ENCODE data around the gene E2F1. TPM values are rescaled to one million over a fixed set of nuclear protein-coding genes. Genes with fewer than 3 reads are reported as not detected.

E2F1 gene
- total RNA-seq, 2 experiments from 2014 or later = 128 to 148 TPM

GRCh38 chr20:33679758-33680485, 6.3 kb downstream of the E2F1 start:
- Histone ChIP-seq H2AFZ (ENCODE audit: low read length) (no peak overlapping the region), H3K4me1 (ENCODE audit: insufficient read depth, low read length, poor library complexity, severe bottlenecking) (peaks cover 70% of the 10 kb centered on the region), H3K4me3 (ENCODE audit: low read depth, low read length, poor library complexity, severe bottlenecking) (peak overlapping the region; percentile 48), H3K9me2 (ENCODE audit: insufficient read depth, low read length) (no peaks in the 10 kb centered on the region), H3K9me3 (ENCODE audit: low read length) (no peaks in the 10 kb centered on the region), H3K27ac (ENCODE audit: low read depth, low read length, poor library complexity, severe bottlenecking) (peak overlapping the region; percentile 78), H3K4me2 (ENCODE audit: low read length) (peak overlapping the region; percentile 97), H4K20me1 (ENCODE audit: insufficient read depth, low read length) (peaks cover 26% of the 10 kb centered on the region), H3K36me3 (ENCODE audit: insufficient read depth, low read length) (peaks cover 96% of the 10 kb centered on the region), H3K79me2 (ENCODE audit: insufficient read depth, low read depth, low read length) (peaks cover 62% of the 10 kb centered on the region)
- DNase-seq (ENCODE audit: low spot score) = peak; percentile 96
- intact Hi-C loops (cut with micrococcal nuclease; ENCODE audit: unreplicated experiment) = loop anchor here (10.0 kb wide), 1 partner anchor 1935 kb away; the partner anchor contains the start of gene SPAG4
- POLR2A ChIA-PET = interaction anchor here (0.5 to 1.4 kb wide), 7 partner anchors 11 to 434 kb away, joined by 3 to 8 read pairs (median 4); partner anchors contain the start of genes ACTL10, CBFA2T2 and PXMP4
- no peak for TF ChIP-seq EZH2phosphoT487 (IDR thresholded peaks at IDR 0.05; ENCODE audit: borderline replicate concordance, low read depth, low read length)
- no peak for TF ChIP-seq CTCF (conservative IDR thresholded peaks at IDR 0.05; ENCODE audit: low read length)
- CTCF ChIA-PET (ENCODE audit: unreplicated experiment) = interaction anchor here (2.9 kb wide), 1 partner anchor 12 kb away, joined by 16 read pairs; the partner anchor contains the start of gene ACTL10
- no TSS peak for BruUV-seq (replicated peaks)

GRCh38 chr20:33677991-33678702, 8.0 kb downstream of the E2F1 start:
- Histone ChIP-seq H3K4me3 (ENCODE audit: low read depth, low read length, poor library complexity, severe bottlenecking) (no peak overlapping the region), H2AFZ (ENCODE audit: low read length) (no peak overlapping the region), H3K9me3 (ENCODE audit: low read length) (no peaks in the 10 kb centered on the region), H3K4me1 (ENCODE audit: insufficient read depth, low read length, poor library complexity, severe bottlenecking) (peaks cover 69% of the 10 kb centered on the region), H3K9me2 (ENCODE audit: insufficient read depth, low read length) (no peaks in the 10 kb centered on the region), H4K20me1 (ENCODE audit: insufficient read depth, low read length) (peaks cover 14% of the 10 kb centered on the region; the same call in 1 of the 2 replicates), H3K79me2 (ENCODE audit: insufficient read depth, low read depth, low read length) (peaks cover 53% of the 10 kb centered on the region), H3K36me3 (ENCODE audit: insufficient read depth, low read length) (peaks cover 79% of the 10 kb centered on the region), H3K27ac (ENCODE audit: low read depth, low read length, poor library complexity, severe bottlenecking) (peak overlapping the region; percentile 78), H3K4me2 (ENCODE audit: low read length) (no peak overlapping the region)
- TF ChIP-seq CTCF (conservative IDR thresholded peaks at IDR 0.05; ENCODE audit: low read length) (no peak), EZH2phosphoT487 (IDR thresholded peaks at IDR 0.05; ENCODE audit: borderline replicate concordance, low read depth, low read length) (no peak)
- intact Hi-C loops (cut with micrococcal nuclease; ENCODE audit: unreplicated experiment) = no loop called here
- BruUV-seq (replicated peaks) = no TSS peak
- DNase-seq (ENCODE audit: low spot score) = no peak
- ChIA-PET POLR2A (interaction anchor here (0.7 kb wide), 1 partner anchor 42 kb away, joined by 3 read pairs; the partner anchor contains the start of gene PXMP4), CTCF (ENCODE audit: unreplicated experiment) (no interaction called here)

All from OCI-LY7 (cell line).